ENCODE results near the gene TULP1.

TULP1 gene

GRCh38 chr6:35486005-35486925 lies 26.4 kb downstream of the TULP1 start:
- no peaks in the 10 kb centered on the region for H3K36me3 ChIP-seq (ENCODE audit: control insufficient read depth, low read depth, low read length)
- H3K4me1 ChIP-seq (ENCODE audit: control insufficient read depth, low read depth, low read length), result peaks cover 50% of the 10 kb centered on the region
- peak overlapping the region; percentile 94 for H3K27ac ChIP-seq (ENCODE audit: low read length)
- no peaks in the 10 kb centered on the region for H3K27me3 ChIP-seq (ENCODE audit: control insufficient read depth, insufficient read depth, low read length)
- H3K9me3 ChIP-seq (ENCODE audit: control insufficient read depth, low read depth, low read length), result no peaks in the 10 kb centered on the region
- H3K9ac ChIP-seq (ENCODE audit: low read length), result peak overlapping the region; percentile 85
- H3K4me3 ChIP-seq (ENCODE audit: low read length), result peak overlapping the region; percentile 60

DNA sequence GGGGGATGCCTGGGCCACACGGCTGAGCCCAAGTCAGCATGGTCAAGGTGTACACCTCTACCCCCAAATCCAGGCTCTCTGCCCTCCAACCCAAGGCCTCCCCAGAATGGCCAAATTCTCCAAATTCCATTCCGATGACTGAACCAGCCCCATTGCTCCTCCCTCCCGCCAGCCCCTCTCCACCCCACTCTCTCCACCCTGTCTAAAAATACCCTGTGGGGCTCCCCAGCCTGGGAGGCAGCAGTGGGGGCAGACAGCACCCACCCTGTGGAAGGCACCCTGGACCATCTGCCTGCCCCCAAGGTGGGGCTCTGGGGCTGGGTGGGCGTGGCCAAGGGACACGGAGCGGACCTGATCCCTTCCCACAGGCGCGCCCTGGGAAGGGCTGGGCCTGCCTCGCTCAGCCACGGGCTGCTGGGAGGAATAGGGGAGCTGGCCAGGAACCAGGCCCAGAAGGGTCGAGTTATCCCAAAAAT lies 27.3 kb downstream of the TULP1 start:
- H3K9me3 ChIP-seq (ENCODE audit: control insufficient read depth, low read depth, low read length), result no peaks in the 10 kb centered on the region
- no peaks in the 10 kb centered on the region for H3K27me3 ChIP-seq (ENCODE audit: control insufficient read depth, insufficient read depth, low read length)
- H3K4me3 ChIP-seq (ENCODE audit: low read length), result peak overlapping the region; percentile 60
- H3K4me1 ChIP-seq (ENCODE audit: control insufficient read depth, low read depth, low read length), result peaks cover 42% of the 10 kb centered on the region
- H3K36me3 ChIP-seq (ENCODE audit: control insufficient read depth, low read depth, low read length), result no peaks in the 10 kb centered on the region
- H3K9ac ChIP-seq (ENCODE audit: low read length), result peak overlapping the region; percentile 85
- H3K27ac ChIP-seq (ENCODE audit: low read length), result peak overlapping the region; percentile 94

- Histone ChIP-seq H3K36me3 (ENCODE audit: control insufficient read depth, low read depth, low read length) (no peaks in the 10 kb centered on the region), H3K9ac (ENCODE audit: low read length) (peak overlapping the region; percentile 85), H3K27me3 (ENCODE audit: control insufficient read depth, insufficient read depth, low read length) (no peaks in the 10 kb centered on the region), H3K27ac (ENCODE audit: low read length) (peak overlapping the region; percentile 56), H3K4me1 (ENCODE audit: control insufficient read depth, low read depth, low read length) (peaks cover 38% of the 10 kb centered on the region), H3K4me3 (ENCODE audit: low read length) (peak overlapping the region; percentile 60), H3K9me3 (ENCODE audit: control insufficient read depth, low read depth, low read length) (no peaks in the 10 kb centered on the region)
These were observed 27.7 kb downstream of the TULP1 start for GRCh38 chr6:35484921-35485392.

- Histone ChIP-seq H3K36me3 (ENCODE audit: control insufficient read depth, low read depth, low read length) (no peaks in the 10 kb centered on the region), H3K9me3 (ENCODE audit: control insufficient read depth, low read depth, low read length) (no peaks in the 10 kb centered on the region), H3K4me3 (ENCODE audit: low read length) (no peak overlapping the region), H3K27ac (ENCODE audit: low read length) (no peak overlapping the region), H3K4me1 (ENCODE audit: control insufficient read depth, low read depth, low read length) (peaks cover 37% of the 10 kb centered on the region), H3K9ac (ENCODE audit: low read length) (no peak overlapping the region), H3K27me3 (ENCODE audit: control insufficient read depth, insufficient read depth, low read length) (no peaks in the 10 kb centered on the region)
These were observed 28.6 kb downstream of the TULP1 start for GRCh38 chr6:35483893-35484645.

GRCh38 chr6:35483490-35483889 lies 29.2 kb downstream of the TULP1 start:
- no peaks in the 10 kb centered on the region for H3K9me3 ChIP-seq (ENCODE audit: control insufficient read depth, low read depth, low read length)
- peaks cover 37% of the 10 kb centered on the region for H3K4me1 ChIP-seq (ENCODE audit: control insufficient read depth, low read depth, low read length)
- no peak overlapping the region for H3K27ac ChIP-seq (ENCODE audit: low read length)
- no peak overlapping the region for H3K9ac ChIP-seq (ENCODE audit: low read length)
- no peak overlapping the region for H3K4me3 ChIP-seq (ENCODE audit: low read length)
- H3K27me3 ChIP-seq (ENCODE audit: control insufficient read depth, insufficient read depth, low read length), result no peaks in the 10 kb centered on the region
- H3K36me3 ChIP-seq (ENCODE audit: control insufficient read depth, low read depth, low read length), result no peaks in the 10 kb centered on the region

DNA sequence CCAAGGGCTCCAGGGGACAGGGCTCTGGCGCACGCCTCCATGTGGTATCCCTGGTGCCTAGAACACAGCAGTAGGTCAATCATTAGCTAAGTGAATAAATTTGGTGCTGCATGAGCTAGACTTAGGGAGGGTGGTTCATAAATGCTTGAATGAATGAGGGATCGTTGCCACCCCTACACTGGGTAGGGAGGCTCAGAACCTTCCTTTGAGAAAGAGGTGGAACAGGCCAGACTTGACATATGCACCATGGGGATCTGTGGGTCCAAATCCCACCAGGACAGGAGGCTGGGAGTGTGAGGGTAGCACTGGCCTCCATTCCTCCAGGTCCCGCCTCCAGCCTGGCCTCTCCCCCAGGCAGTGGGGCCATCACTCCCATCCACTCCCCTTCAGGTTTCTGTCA lies 29.6 kb downstream of the TULP1 start:
- no peaks in the 10 kb centered on the region for H3K9me3 ChIP-seq (ENCODE audit: control insufficient read depth, low read depth, low read length)
- no peaks in the 10 kb centered on the region for H3K36me3 ChIP-seq (ENCODE audit: control insufficient read depth, low read depth, low read length)
- H3K27me3 ChIP-seq (ENCODE audit: control insufficient read depth, insufficient read depth, low read length), result no peaks in the 10 kb centered on the region
- no peak overlapping the region for H3K9ac ChIP-seq (ENCODE audit: low read length)
- peaks cover 33% of the 10 kb centered on the region for H3K4me1 ChIP-seq (ENCODE audit: control insufficient read depth, low read depth, low read length)
- H3K4me3 ChIP-seq (ENCODE audit: low read length), result no peak overlapping the region
- H3K27ac ChIP-seq (ENCODE audit: low read length), result no peak overlapping the region

DNA sequence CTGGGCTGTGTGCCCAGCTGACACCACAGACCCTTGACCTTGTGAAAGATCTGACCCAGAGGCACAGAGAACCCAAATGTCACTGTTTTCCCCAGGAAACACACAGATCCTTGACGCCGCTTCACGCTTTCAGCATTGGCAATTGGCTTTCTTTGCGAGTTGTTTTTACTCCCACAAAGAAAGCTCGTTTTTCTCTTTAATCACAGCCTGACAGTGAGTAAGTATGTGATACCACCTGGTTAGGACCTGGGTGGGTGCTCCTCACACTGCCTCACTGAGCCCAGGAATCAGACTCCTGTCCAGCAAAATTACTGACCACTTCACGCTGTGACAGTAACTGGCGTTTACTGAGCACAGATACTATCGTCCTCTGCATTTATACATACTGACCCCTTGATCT lies 31.5 kb downstream of the TULP1 start:
- H3K4me3 ChIP-seq (ENCODE audit: low read length), result no peak overlapping the region
- H3K9ac ChIP-seq (ENCODE audit: low read length), result no peak overlapping the region
- H3K9me3 ChIP-seq (ENCODE audit: control insufficient read depth, low read depth, low read length), result no peaks in the 10 kb centered on the region
- H3K36me3 ChIP-seq (ENCODE audit: control insufficient read depth, low read depth, low read length), result no peaks in the 10 kb centered on the region
- peaks cover 16% of the 10 kb centered on the region for H3K4me1 ChIP-seq (ENCODE audit: control insufficient read depth, low read depth, low read length)
- H3K27me3 ChIP-seq (ENCODE audit: control insufficient read depth, insufficient read depth, low read length), result no peaks in the 10 kb centered on the region
- no peak overlapping the region for H3K27ac ChIP-seq (ENCODE audit: low read length)

- no peak overlapping the region for H3K9ac ChIP-seq (ENCODE audit: low read length)
- H3K4me3 ChIP-seq (ENCODE audit: low read length), result no peak overlapping the region
- H3K4me1 ChIP-seq (ENCODE audit: control insufficient read depth, low read depth, low read length), result peaks cover 6% of the 10 kb centered on the region
- H3K27ac ChIP-seq (ENCODE audit: low read length), result no peak overlapping the region
- no peaks in the 10 kb centered on the region for H3K36me3 ChIP-seq (ENCODE audit: control insufficient read depth, low read depth, low read length)
- no peaks in the 10 kb centered on the region for H3K27me3 ChIP-seq (ENCODE audit: control insufficient read depth, insufficient read depth, low read length)
- no peaks in the 10 kb centered on the region for H3K9me3 ChIP-seq (ENCODE audit: control insufficient read depth, low read depth, low read length)
These were observed 32.5 kb downstream of the TULP1 start for GRCh38 chr6:35480176-35480575.

GRCh38 chr6:35478259-35478658 lies 34.4 kb downstream of the TULP1 start:
- no peaks in the 10 kb centered on the region for H3K9me3 ChIP-seq (ENCODE audit: control insufficient read depth, low read depth, low read length)
- no peak overlapping the region for H3K4me3 ChIP-seq (ENCODE audit: low read length)
- no peaks in the 10 kb centered on the region for H3K4me1 ChIP-seq (ENCODE audit: control insufficient read depth, low read depth, low read length)
- H3K27me3 ChIP-seq (ENCODE audit: control insufficient read depth, insufficient read depth, low read length), result no peaks in the 10 kb centered on the region
- peaks cover 6% of the 10 kb centered on the region for H3K36me3 ChIP-seq (ENCODE audit: control insufficient read depth, low read depth, low read length)
- H3K27ac ChIP-seq (ENCODE audit: low read length), result no peak overlapping the region
- H3K9ac ChIP-seq (ENCODE audit: low read length), result no peak overlapping the region

DNA sequence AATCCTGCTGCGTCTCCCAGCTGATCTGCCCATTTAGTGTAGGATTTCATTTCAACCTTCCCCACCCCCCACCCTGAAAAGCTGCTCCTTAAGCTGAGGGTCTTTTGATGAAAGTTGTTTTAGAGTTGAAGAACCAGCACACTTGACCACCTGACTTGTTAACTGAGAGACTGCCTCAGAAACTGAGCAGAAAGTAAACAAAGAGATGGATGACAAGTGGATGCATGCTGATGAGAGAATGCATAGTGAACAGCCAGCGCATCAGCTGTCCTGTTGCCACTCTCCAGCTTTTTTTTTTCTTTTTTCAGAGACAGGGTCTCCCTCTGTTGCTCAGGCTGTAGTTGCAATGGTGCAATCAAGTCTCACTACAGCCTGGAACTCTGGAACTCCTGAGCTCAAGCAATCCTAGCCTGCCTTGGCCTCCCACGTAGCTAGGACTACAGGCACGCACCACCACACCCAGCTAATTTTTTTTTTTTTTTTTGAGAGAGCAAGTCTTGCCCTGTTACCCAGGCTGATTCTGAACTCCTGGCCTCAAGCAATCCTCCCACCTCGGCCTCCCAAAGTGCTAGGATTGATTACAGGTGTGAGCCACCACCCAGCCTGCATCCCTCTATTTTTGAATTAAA lies 35.0 kb downstream of the TULP1 start:
- H3K4me3 ChIP-seq (ENCODE audit: low read length), result no peak overlapping the region
- no peak overlapping the region for H3K27ac ChIP-seq (ENCODE audit: low read length)
- no peak overlapping the region for H3K9ac ChIP-seq (ENCODE audit: low read length)
- no peaks in the 10 kb centered on the region for H3K4me1 ChIP-seq (ENCODE audit: control insufficient read depth, low read depth, low read length)
- no peaks in the 10 kb centered on the region for H3K27me3 ChIP-seq (ENCODE audit: control insufficient read depth, insufficient read depth, low read length)
- no peaks in the 10 kb centered on the region for H3K9me3 ChIP-seq (ENCODE audit: control insufficient read depth, low read depth, low read length)
- H3K36me3 ChIP-seq (ENCODE audit: control insufficient read depth, low read depth, low read length), result peaks cover 7% of the 10 kb centered on the region

GRCh38 chr6:35477028-35477427 lies 35.7 kb downstream of the TULP1 start:
- H3K27me3 ChIP-seq (ENCODE audit: control insufficient read depth, insufficient read depth, low read length), result no peaks in the 10 kb centered on the region
- peaks cover 13% of the 10 kb centered on the region for H3K36me3 ChIP-seq (ENCODE audit: control insufficient read depth, low read depth, low read length)
- H3K27ac ChIP-seq (ENCODE audit: low read length), result no peak overlapping the region
- H3K9ac ChIP-seq (ENCODE audit: low read length), result no peak overlapping the region
- no peaks in the 10 kb centered on the region for H3K4me1 ChIP-seq (ENCODE audit: control insufficient read depth, low read depth, low read length)
- no peak overlapping the region for H3K4me3 ChIP-seq (ENCODE audit: low read length)
- no peaks in the 10 kb centered on the region for H3K9me3 ChIP-seq (ENCODE audit: control insufficient read depth, low read depth, low read length)
